H7 (cell line): ENCODE measurements around the gene NNAT. TPM values are rescaled to one million over a fixed set of nuclear protein-coding genes. Genes with fewer than 3 reads are reported as not detected.
"Not testable (repeated sequence)": the region's sequence is repeated elsewhere in the genome, so short reads cannot be mapped to it uniquely, and the experiment has no call there.

Experiments used
- DNase-seq: peaks from one replicate; pipeline ENCODE4 v3.0.0; 2012
- H3K27me3 ChIP-seq: 2 replicates; pipeline ENCODE4 v1.6.0; 2011; ENCODE audit warnings: mild to moderate bottlenecking, low read length; ENCODE audit not compliant: control insufficient read depth, insufficient read depth
- H3K36me3 ChIP-seq: replicated peaks from 2 replicates; pipeline ENCODE4 v1.5.1; 2011; ENCODE audit warnings: low read length; ENCODE audit not compliant: control insufficient read depth, insufficient read depth
- H3K4me3 ChIP-seq: 2 replicates; pipeline ENCODE4 v1.5.1; 2011; ENCODE audit warnings: low read depth, mild to moderate bottlenecking, control low read depth, low read length, moderate library complexity; ENCODE audit not compliant: insufficient read depth
- total RNA-seq: library from RNA; depleted of rRNA; stranded (reverse); fragments of >200 nt; shearing (Covaris generic); gene quantifications from 2 replicates; pipeline ENCODE4 v1.2.3, GENCODE V29; 2014

NNAT gene
- total RNA-seq, 1 experiment from 2014 or later, result 219 TPM

GRCh38 chr20:37551660-37552059, 30.6 kb downstream of the NNAT start:
- H3K27me3 ChIP-seq, H3K4me3 ChIP-seq, DNase-seq, H3K36me3 ChIP-seq: not testable (repeated sequence)

GRCh38 chr20:37552415-37552814, 31.4 kb downstream of the NNAT start:
- no peak for DNase-seq
- Histone ChIP-seq H3K36me3 (no peaks in the 10 kb centered on the region), H3K4me3 (no peak overlapping the region), H3K27me3 (no peaks in the 10 kb centered on the region)

DNA sequence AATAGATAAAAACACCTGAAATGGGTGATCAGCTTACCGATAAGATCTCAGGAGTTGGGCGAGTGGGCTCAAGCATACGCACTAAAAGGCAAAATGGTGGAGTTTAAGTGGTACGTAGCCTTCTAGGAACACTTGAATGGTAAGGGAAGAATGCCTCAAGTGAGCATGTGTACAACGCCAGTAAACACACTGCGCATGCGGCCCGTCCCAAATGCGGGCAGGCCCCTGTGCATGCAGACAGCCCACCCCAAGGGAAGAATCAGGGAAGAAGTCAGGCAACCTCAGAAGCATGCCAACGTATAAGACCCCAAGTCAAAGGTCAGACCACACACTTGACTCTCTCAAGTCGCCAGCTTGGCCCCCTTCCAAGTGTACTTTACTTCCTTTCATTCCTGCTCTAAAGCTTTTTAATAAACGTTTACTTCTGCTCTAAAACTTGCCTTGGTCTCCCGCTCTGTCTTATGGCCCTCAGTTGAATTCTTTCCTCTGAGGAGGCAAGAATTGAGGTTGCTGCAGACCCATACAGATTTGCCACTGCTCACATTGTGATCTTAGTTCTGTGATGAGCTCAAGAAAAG, 33.8 kb downstream of the NNAT start:
- not testable (repeated sequence) for H3K4me3 ChIP-seq, DNase-seq, H3K36me3 ChIP-seq, H3K27me3 ChIP-seq

DNA sequence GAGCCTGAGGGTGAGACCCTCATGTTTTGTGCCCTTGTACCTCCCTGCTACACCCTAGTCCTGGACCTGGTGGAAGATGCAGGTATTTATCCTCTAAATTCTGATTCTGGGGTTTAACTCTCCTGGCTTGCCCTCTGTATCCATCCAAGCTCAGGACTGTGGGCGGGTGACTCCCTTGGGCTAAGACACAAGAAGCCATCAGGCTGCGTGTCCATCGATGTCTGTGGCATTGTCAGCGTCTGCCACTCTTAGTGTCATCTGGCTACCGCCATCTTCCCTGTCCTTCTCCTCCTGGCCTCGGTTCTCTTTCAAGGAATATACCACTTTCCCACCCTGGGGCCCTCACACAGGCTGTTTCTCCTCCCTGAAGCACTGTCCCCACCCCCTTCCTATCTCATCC, 35.5 kb downstream of the NNAT start:
- no peak for DNase-seq
- no peaks in the 10 kb centered on the region for H3K27me3 ChIP-seq
- no peak overlapping the region for H3K4me3 ChIP-seq
- H3K36me3 ChIP-seq, result no peaks in the 10 kb centered on the region

DNA sequence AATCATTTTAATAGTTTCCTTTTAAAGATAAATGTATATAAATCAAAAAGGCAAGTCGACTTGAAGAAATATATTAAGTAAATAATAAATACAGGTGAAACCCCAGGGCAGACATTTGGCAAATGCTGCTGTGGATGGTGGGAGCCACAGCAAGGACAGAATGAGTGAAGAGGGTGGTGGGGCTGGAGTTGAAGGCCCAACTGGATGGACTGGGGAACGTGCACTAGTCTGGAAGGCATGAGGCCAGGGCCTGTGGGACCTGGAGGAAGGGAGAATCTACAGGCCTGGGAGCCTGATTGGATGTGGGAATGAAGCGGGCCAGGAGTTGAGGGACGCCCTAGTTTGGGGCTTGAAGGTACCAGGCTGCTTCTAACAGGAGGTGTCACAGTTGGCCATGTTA, 37.3 kb downstream of the NNAT start:
- Histone ChIP-seq H3K4me3 (no peak overlapping the region), H3K36me3 (no peaks in the 10 kb centered on the region), H3K27me3 (no peaks in the 10 kb centered on the region)
- no peak for DNase-seq

GRCh38 chr20:37558779-37559178, 37.7 kb downstream of the NNAT start:
- no peak for DNase-seq
- no peaks in the 10 kb centered on the region for H3K27me3 ChIP-seq
- H3K4me3 ChIP-seq, result no peak overlapping the region
- no peaks in the 10 kb centered on the region for H3K36me3 ChIP-seq

- H3K36me3 ChIP-seq, result no peaks in the 10 kb centered on the region
- H3K27me3 ChIP-seq, result no peaks in the 10 kb centered on the region
These were observed 38.4 kb downstream of the NNAT start for GRCh38 chr20:37559312-37560027.

DNA sequence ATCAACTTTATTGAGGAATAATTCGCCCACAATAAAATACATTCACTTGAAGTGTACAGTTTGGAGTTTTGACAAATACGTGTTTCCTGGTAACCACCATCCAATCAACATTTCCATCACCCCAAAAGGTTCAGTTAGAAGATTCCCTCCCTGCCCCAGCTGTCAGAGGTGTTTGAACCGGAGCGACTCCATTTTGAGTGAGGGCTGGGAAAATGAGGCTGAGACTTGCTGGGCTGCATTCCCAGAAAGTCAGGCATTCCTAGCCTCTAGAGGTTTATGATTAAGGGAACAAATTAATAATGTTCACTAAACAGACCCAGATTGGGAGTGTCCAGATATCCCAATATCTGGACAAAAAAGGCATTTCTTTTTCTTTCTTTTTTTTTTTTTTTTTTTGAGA, 39.6 kb downstream of the NNAT start:
- no peaks in the 10 kb centered on the region for H3K36me3 ChIP-seq
- no peaks in the 10 kb centered on the region for H3K27me3 ChIP-seq
- no peak for DNase-seq
- H3K4me3 ChIP-seq, result no peak overlapping the region

More at GRCh38 chr20:37559312-37560027, 38.4 kb downstream of the NNAT start:
- no peak overlapping the region for H3K4me3 ChIP-seq
- DNase-seq, result no peak

DNA sequence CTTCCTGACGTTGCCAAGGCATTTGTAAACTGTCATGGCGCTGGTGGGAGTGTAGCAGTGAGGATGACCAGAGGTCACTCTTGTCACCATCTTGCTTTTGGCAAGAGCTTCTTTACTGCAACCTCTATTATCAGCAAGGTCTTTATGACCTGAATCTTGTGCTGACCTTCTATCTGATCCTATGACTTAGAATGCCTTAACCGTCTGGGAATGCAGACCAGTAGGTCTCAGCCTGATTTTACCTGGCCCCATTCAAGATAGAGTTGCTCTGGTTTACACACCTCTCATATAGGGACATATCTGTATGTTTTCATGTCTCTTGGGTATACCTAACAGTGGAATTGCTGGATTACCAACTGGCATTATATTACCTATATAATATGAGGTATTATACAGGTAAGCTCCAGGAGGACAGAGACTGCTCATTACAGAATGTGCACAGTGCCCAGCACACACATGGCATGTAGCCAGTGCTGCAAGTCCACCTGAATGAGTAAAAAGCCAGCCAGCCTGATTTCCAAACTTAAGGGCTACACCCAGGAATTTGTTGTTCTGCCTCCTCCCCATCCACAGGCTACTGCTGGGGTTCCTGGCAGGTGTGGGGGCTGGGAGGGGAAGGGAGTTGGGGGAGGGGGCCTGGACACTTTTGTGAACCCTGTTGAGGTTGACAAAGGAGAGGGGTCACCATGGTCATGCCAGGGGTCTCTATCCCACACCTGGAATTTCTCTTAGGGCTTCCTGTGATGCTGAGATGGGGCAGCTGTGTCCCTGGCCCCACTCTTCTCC, 41.8 kb downstream of the NNAT start:
- no peak for DNase-seq
- Histone ChIP-seq H3K36me3 (no peaks in the 10 kb centered on the region), H3K27me3 (no peaks in the 10 kb centered on the region), H3K4me3 (no peak overlapping the region)

DNA sequence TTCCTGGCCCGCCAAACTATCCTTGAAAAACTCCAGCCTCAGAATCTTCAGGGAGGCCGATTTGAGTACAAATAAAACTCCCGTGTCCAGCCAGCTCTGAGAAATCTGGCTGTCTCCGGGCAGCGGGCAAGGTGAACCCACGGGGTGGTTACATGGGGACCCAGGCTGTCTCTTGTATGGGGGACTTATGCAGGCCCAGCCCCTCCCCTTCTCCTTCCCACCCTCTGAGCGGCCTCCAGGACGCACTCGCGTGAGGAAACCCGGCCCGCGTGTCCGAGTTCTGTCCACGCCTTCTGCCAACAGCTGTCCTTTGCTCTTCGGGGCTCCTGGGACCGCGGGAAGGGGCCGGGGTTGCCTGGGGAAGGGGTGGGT, 43.0 kb downstream of the NNAT start:
- no peak for DNase-seq
- Histone ChIP-seq H3K36me3 (no peaks in the 10 kb centered on the region), H3K27me3 (no peaks in the 10 kb centered on the region), H3K4me3 (no peak overlapping the region)

GRCh38 chr20:37564388-37565133, 43.5 kb downstream of the NNAT start:
- DNase-seq, result peak; percentile 93

GRCh38 chr20:37565134-37565811, 44.2 kb downstream of the NNAT start:
- Histone ChIP-seq H3K27me3 (no peaks in the 10 kb centered on the region), H3K36me3 (no peaks in the 10 kb centered on the region), H3K4me3 (no peak overlapping the region)
- no peak for DNase-seq

More at GRCh38 chr20:37564388-37565133, 43.5 kb downstream of the NNAT start:
- Histone ChIP-seq H3K36me3 (no peaks in the 10 kb centered on the region), H3K4me3 (no peak overlapping the region), H3K27me3 (no peaks in the 10 kb centered on the region)

- no peak for DNase-seq
- Histone ChIP-seq H3K4me3 (no peak overlapping the region), H3K36me3 (no peaks in the 10 kb centered on the region), H3K27me3 (no peaks in the 10 kb centered on the region)
These were observed 45.7 kb downstream of the NNAT start for GRCh38 chr20:37566590-37567330.

GRCh38 chr20:37567331-37567665, 46.2 kb downstream of the NNAT start:
- no peak overlapping the region for H3K4me3 ChIP-seq
- H3K27me3 ChIP-seq, result no peaks in the 10 kb centered on the region
- peak; percentile 52 for DNase-seq
- H3K36me3 ChIP-seq, result no peaks in the 10 kb centered on the region
